ENCODE results near the gene ANO10.
A peak's percentile ranks its signal among the peaks of the same experiment; 100 is the strongest.

The ANO10 gene

DNA sequence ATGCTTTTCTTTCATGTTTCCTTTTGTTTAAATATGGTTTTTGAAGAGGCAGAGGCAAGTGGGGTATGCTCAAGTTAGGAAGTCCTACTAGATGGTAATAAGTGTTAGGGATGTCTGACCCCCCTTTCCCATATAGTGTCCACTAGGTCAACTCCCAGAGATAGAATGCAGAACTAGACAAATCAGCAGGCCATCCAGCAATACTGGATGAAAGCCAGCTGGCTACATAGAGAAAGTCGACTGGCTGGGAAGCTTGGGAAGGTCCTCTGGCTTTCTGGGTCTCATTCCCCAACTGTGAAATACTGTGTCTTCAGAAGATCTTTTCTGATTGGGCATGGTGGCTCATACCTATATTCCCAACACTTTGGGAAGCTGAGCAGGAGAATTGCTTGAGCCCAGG is 221.6 kb downstream of the ANO10 start:
- H3K36me3 ChIP-seq (ENCODE audit: insufficient read depth, low read length): no peaks in the 10 kb centered on the region
- no peak overlapping the region for H3K27ac ChIP-seq (ENCODE audit: low read depth, low read length)
- H3K4me3 ChIP-seq (ENCODE audit: low read depth, low read length): no peak overlapping the region
- no peak overlapping the region for H2AFZ ChIP-seq (ENCODE audit: low read length, unreplicated experiment)
- no peaks in the 10 kb centered on the region for H3K79me2 ChIP-seq (ENCODE audit: control insufficient read depth, insufficient read depth, low read length, unreplicated experiment)
- no peaks in the 10 kb centered on the region for H3K4me1 ChIP-seq (ENCODE audit: control insufficient read depth, insufficient read depth, low read length, unreplicated experiment)
- no peaks in the 10 kb centered on the region for H3K27me3 ChIP-seq (ENCODE audit: insufficient read depth, low read length)

DNA sequence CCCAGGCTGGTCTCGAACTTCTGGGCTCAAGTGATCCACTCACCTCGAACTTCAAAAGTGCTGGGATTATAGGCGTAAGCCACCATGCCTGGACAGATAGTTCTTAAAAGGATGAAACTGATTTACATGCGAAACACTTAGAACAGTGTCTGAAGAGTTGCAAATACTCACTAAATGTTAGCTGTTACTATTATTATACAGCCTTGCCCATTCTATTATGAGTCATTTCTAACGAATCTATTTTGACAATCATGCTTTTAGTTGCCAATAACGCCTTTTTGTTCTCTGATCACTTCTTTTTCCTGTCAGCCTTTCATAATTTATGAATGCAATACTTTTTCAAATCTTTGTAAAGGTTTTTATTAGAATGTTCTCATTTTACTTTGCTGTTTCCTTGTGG is 222.8 kb downstream of the ANO10 start:
- no peaks in the 10 kb centered on the region for H3K79me2 ChIP-seq (ENCODE audit: control insufficient read depth, insufficient read depth, low read length, unreplicated experiment)
- H3K4me1 ChIP-seq (ENCODE audit: control insufficient read depth, insufficient read depth, low read length, unreplicated experiment): peaks cover 5% of the 10 kb centered on the region
- no peak overlapping the region for H2AFZ ChIP-seq (ENCODE audit: low read length, unreplicated experiment)
- H3K27me3 ChIP-seq (ENCODE audit: insufficient read depth, low read length): no peaks in the 10 kb centered on the region
- H3K36me3 ChIP-seq (ENCODE audit: insufficient read depth, low read length): no peaks in the 10 kb centered on the region
- no peak overlapping the region for H3K27ac ChIP-seq (ENCODE audit: low read depth, low read length)
- no peak overlapping the region for H3K4me3 ChIP-seq (ENCODE audit: low read depth, low read length)

DNA sequence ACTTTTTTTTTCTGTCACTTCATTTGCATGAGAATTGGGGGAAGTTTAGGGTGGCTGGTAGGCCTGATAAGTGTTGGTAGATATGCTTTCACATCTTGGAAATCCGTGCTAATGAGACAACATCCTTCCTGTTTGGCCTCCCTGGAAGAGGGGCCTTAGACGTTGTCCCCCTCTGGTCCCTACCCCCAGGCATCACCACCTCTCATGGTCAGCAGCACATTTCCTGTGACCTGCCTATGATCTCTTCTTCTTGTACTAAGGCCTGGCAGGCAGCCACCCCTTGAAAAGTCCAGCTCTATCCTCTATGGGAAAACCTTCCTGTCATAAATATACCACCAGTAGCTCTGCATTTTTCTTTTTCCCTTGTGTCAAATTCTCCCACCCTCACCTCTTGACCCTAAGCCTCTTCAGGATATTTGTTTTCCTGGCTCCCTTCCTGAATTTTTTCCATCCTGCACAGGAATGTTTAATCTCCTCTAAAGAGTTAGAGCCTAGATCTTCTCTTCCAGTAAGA is 227.7 kb downstream of the ANO10 start:
- Histone ChIP-seq H3K27ac (ENCODE audit: low read depth, low read length) (no peak overlapping the region), H3K36me3 (ENCODE audit: insufficient read depth, low read length) (no peaks in the 10 kb centered on the region)

DNA sequence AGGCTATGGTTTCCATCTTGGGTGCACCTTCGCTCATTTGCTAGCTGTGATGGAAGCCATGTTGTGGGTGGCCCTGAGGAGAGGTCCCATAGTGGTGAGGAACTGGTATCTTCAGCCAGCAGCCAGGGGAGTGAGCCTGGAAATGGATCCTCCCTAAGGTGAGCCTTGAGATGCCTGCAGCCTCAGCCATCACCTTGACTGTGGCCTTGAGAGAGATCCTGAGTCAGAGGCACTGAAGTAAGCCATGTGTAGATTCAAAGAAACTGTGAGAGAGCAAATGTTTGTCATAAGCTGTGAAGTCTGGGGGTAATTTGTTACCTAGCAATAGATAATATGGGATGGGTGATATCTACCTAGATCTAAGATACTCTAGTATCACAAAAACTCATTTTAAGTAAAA is 230.2 kb downstream of the ANO10 start:
- peaks cover 33% of the 10 kb centered on the region for H3K4me1 ChIP-seq (ENCODE audit: control insufficient read depth, insufficient read depth, low read length, unreplicated experiment)
- H3K27me3 ChIP-seq (ENCODE audit: insufficient read depth, low read length): no peaks in the 10 kb centered on the region
- no peak overlapping the region for H3K4me3 ChIP-seq (ENCODE audit: low read depth, low read length)
- H3K27ac ChIP-seq (ENCODE audit: low read depth, low read length): no peak overlapping the region
- H3K36me3 ChIP-seq (ENCODE audit: insufficient read depth, low read length): no peaks in the 10 kb centered on the region
- no peaks in the 10 kb centered on the region for H3K79me2 ChIP-seq (ENCODE audit: control insufficient read depth, insufficient read depth, low read length, unreplicated experiment)
- no peak overlapping the region for H2AFZ ChIP-seq (ENCODE audit: low read length, unreplicated experiment)

More for the DNA sequence above, 227.7 kb downstream of the ANO10 start:
- Histone ChIP-seq H2AFZ (ENCODE audit: low read length, unreplicated experiment) (no peak overlapping the region), H3K27me3 (ENCODE audit: insufficient read depth, low read length) (no peaks in the 10 kb centered on the region), H3K4me3 (ENCODE audit: low read depth, low read length) (no peak overlapping the region), H3K79me2 (ENCODE audit: control insufficient read depth, insufficient read depth, low read length, unreplicated experiment) (no peaks in the 10 kb centered on the region), H3K4me1 (ENCODE audit: control insufficient read depth, insufficient read depth, low read length, unreplicated experiment) (peaks cover 27% of the 10 kb centered on the region)

GRCh38 chr3:43390255-43390588 is 231.6 kb downstream of the ANO10 start:
- no peaks in the 10 kb centered on the region for H3K27me3 ChIP-seq (ENCODE audit: insufficient read depth, low read length)
- H3K4me1 ChIP-seq (ENCODE audit: control insufficient read depth, insufficient read depth, low read length, unreplicated experiment): peaks cover 33% of the 10 kb centered on the region
- 0 out of 2 replicates have a peak overlapping the region, but pooled peaks have one; percentile 39 for H3K4me3 ChIP-seq (ENCODE audit: low read depth, low read length)
- no peaks in the 10 kb centered on the region for H3K79me2 ChIP-seq (ENCODE audit: control insufficient read depth, insufficient read depth, low read length, unreplicated experiment)
- no peaks in the 10 kb centered on the region for H3K36me3 ChIP-seq (ENCODE audit: insufficient read depth, low read length)
- peak overlapping the region; percentile 90 for H3K27ac ChIP-seq (ENCODE audit: low read depth, low read length)
- H2AFZ ChIP-seq (ENCODE audit: low read length, unreplicated experiment): no peak overlapping the region

DNA sequence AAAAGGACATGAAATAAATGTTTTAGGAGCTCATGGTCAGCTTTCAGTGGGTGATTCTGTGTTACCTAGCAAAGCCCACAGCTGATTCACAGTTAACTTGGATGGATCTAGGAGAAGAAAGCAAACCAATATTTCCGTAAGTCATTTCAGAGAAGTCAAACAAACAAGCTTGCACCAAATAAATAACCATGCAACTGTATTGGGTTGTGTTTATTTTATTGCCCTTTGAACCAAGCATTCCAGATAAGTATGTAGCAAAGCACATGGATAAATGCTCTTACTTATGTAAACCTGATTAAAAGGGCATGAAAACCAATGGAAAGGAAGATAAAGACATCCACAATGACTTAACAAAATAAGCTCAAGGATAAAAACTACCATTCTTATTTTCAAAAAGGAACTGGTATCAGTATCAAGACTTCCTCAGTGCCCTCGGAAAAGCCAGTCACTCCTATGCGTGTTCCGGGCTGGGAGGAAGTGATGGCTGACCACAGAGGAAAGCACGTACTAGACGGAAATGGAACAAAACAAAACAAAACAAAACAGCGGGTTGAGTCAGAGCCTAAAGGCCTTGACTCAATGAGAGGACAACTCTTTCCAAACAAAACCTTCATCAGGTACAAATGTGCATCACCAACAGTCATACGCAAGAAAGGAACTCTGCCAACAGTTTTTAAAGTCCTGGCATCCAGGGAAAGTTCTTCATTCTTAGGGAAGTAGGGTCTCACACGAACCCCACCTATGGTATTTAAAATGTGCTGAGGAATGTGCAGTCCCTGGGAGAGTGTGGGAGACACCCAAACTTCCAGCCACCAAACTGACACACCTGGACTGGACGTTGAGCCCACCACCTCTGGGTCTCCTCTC is 232.2 kb downstream of the ANO10 start:
- Histone ChIP-seq H3K4me1 (ENCODE audit: control insufficient read depth, insufficient read depth, low read length, unreplicated experiment) (peaks cover 33% of the 10 kb centered on the region), H3K79me2 (ENCODE audit: control insufficient read depth, insufficient read depth, low read length, unreplicated experiment) (no peaks in the 10 kb centered on the region), H3K36me3 (ENCODE audit: insufficient read depth, low read length) (no peaks in the 10 kb centered on the region), H3K27me3 (ENCODE audit: insufficient read depth, low read length) (no peaks in the 10 kb centered on the region), H3K27ac (ENCODE audit: low read depth, low read length) (peak overlapping the region; percentile 90), H2AFZ (ENCODE audit: low read length, unreplicated experiment) (peak overlapping the region; percentile 77), H3K4me3 (ENCODE audit: low read depth, low read length) (peak overlapping the region; percentile 39; the same call in 1 of the 2 replicates)

- Histone ChIP-seq H3K27ac (ENCODE audit: low read depth, low read length) (peak overlapping the region; percentile 90), H3K4me1 (ENCODE audit: control insufficient read depth, insufficient read depth, low read length, unreplicated experiment) (peaks cover 26% of the 10 kb centered on the region), H2AFZ (ENCODE audit: low read length, unreplicated experiment) (no peak overlapping the region), H3K27me3 (ENCODE audit: insufficient read depth, low read length) (no peaks in the 10 kb centered on the region), H3K36me3 (ENCODE audit: insufficient read depth, low read length) (no peaks in the 10 kb centered on the region), H3K4me3 (ENCODE audit: low read depth, low read length) (no peak overlapping the region), H3K79me2 (ENCODE audit: control insufficient read depth, insufficient read depth, low read length, unreplicated experiment) (no peaks in the 10 kb centered on the region)
These were observed 232.9 kb downstream of the ANO10 start for GRCh38 chr3:43388915-43389314.

DNA sequence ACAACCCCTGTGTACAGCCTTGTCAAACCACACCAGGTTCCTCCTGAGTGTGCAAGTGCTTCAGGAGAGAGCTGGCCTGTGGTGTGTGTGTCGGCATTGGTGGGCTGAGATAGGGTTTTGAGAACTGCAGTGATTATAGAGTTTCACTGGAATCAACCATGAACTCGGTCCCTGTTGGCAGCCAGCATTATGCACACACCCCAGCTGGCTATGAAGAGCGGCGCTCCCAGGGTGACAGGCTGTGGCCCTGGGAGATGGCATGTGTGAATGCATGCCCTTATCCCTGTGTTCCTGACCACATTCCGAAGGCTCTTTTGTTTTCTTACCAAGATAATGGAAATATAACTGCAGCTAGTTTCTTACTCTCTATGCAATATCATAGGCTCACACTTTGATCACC is 233.6 kb downstream of the ANO10 start:
- Histone ChIP-seq H2AFZ (ENCODE audit: low read length, unreplicated experiment) (no peak overlapping the region), H3K4me3 (ENCODE audit: low read depth, low read length) (no peak overlapping the region), H3K27ac (ENCODE audit: low read depth, low read length) (no peak overlapping the region), H3K4me1 (ENCODE audit: control insufficient read depth, insufficient read depth, low read length, unreplicated experiment) (peaks cover 25% of the 10 kb centered on the region), H3K36me3 (ENCODE audit: insufficient read depth, low read length) (no peaks in the 10 kb centered on the region), H3K27me3 (ENCODE audit: insufficient read depth, low read length) (no peaks in the 10 kb centered on the region), H3K79me2 (ENCODE audit: control insufficient read depth, insufficient read depth, low read length, unreplicated experiment) (no peaks in the 10 kb centered on the region)

- no peaks in the 10 kb centered on the region for H3K79me2 ChIP-seq (ENCODE audit: control insufficient read depth, insufficient read depth, low read length, unreplicated experiment)
These were observed 242.5 kb downstream of the ANO10 start for GRCh38 chr3:43379343-43379742.

GRCh38 chr3:43378066-43378935 is 243.5 kb downstream of the ANO10 start:
- Histone ChIP-seq H2AFZ (ENCODE audit: low read length, unreplicated experiment) (no peak overlapping the region), H3K4me1 (ENCODE audit: control insufficient read depth, insufficient read depth, low read length, unreplicated experiment) (peaks cover 15% of the 10 kb centered on the region), H3K79me2 (ENCODE audit: control insufficient read depth, insufficient read depth, low read length, unreplicated experiment) (no peaks in the 10 kb centered on the region), H3K36me3 (ENCODE audit: insufficient read depth, low read length) (no peaks in the 10 kb centered on the region), H3K4me3 (ENCODE audit: low read depth, low read length) (no peak overlapping the region), H3K27ac (ENCODE audit: low read depth, low read length) (no peak overlapping the region), H3K27me3 (ENCODE audit: insufficient read depth, low read length) (no peaks in the 10 kb centered on the region)

More at GRCh38 chr3:43379343-43379742, 242.5 kb downstream of the ANO10 start:
- no peak overlapping the region for H3K27ac ChIP-seq (ENCODE audit: low read depth, low read length)
- H2AFZ ChIP-seq (ENCODE audit: low read length, unreplicated experiment): no peak overlapping the region
- H3K36me3 ChIP-seq (ENCODE audit: insufficient read depth, low read length): no peaks in the 10 kb centered on the region
- H3K4me3 ChIP-seq (ENCODE audit: low read depth, low read length): no peak overlapping the region
- no peaks in the 10 kb centered on the region for H3K27me3 ChIP-seq (ENCODE audit: insufficient read depth, low read length)
- H3K4me1 ChIP-seq (ENCODE audit: control insufficient read depth, insufficient read depth, low read length, unreplicated experiment): peaks cover 9% of the 10 kb centered on the region

All from ACC112 (cell line).